ENCODE results near the gene ASCC3.

Gene ASCC3

DNA sequence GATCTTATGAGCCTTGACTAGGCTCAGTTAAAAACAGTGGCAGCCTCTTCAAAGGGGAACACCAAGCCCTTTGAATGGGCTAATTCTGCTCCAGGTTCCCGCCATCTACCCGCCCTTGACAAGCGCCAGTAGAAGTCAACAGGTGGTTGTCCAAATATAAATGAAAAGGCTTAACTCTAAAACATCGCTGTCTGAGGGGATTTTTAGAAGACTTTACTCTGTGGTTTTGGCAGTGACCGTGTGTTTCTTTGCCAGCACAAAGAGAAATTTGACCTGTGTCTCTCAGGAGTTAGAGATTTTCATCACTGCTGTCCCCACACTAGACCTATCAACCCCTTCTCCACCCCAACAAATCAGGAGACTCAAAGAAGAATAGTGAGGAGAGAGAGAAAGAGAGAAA, 396.7 kb downstream of the ASCC3 start:
- no peak for DNase-seq

DNA sequence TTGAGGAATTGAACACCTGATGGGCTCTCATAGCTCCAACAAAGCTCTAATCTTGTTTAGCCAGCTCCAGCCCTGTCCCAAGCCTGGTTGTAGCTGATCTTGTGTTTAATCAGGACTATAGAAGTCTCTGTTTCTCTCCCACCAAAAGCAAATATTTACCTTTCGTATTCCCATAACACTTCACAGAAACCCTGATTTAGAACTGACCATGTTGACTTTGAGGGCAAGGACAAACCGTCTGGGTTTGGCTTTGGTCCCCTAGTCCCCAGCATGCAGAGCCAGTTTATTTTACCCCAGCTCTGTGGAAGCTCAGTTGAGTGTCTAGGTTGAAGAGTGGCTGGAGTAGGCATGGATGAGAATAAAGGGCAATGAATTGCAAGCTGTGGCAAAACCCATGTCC, 398.4 kb downstream of the ASCC3 start:
- no peak for DNase-seq

DNA sequence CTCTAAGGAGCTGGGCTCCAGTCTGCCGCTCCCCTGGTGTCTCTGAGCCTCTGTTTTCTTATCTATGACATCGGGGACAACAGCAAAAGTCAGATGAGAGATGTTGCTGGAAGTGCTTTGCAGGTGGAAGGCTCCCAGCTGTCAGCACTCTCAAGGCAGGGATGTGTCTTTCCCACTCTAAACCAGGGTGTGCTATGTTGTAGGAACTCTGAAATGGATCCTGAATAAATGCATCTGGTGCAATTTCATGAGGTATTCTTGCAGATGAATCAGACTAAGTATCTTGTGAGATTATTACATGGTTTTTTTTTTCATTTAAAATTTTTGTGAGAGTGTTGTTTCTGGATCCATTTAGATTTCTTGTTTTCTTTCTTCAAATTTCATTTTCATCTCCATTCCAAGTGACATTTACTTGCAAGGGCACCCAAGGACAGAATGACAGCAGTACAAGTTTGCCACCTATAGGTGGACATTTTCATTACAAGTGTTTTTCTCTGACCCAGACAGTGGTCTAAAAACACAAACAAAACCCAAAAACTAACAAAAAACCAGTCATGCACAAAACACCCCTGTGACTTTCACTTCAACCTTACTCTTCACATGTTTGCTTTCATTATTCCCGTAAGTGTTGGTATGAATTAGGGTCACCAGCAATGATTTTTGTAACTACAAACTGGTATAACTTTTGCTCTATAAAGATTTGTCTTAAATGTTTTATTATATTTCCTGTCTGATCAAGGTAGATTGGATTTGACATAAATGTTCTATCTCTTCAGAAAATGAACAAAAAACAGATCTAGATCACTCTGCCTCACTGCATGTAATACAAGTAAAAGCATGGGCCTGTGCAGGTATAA, 401.7 kb downstream of the ASCC3 start:
- DNase-seq, result no peak

DNA sequence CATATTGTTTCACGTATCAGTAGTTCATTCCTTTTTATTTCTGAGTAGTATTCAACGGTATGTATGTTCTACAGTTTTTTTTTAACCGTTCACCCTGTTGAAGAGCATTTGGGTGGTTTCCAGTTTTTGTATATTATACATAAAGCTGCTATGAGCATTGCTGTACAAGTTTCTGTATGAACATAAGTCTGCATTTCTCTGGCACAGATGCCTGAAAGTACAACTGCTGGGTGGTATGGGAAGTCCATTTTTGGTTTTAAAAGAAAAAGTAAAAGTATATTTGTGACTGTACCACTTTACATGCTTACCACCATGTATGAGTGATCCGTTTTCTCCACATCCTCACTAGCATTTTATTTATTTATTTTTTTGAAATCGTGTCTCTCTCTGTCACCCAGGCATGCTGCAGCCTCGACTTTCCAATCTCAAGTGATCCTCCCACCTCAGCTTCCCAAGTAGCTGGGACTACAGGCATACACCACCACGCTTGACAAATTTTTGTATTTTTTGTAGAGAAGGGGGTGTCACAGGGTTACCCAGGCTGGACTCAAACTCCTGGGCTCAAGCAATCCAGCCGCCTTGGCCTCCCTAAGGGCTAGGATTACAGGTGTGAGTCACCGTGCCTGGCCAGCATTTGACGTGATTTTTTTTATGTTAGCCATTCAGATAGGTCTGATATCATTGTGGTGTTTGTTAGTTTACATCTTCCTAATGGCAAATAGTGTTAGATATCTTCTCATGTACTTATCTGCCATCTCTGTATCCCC, 405.4 kb downstream of the ASCC3 start:
- no peak for DNase-seq

DNA sequence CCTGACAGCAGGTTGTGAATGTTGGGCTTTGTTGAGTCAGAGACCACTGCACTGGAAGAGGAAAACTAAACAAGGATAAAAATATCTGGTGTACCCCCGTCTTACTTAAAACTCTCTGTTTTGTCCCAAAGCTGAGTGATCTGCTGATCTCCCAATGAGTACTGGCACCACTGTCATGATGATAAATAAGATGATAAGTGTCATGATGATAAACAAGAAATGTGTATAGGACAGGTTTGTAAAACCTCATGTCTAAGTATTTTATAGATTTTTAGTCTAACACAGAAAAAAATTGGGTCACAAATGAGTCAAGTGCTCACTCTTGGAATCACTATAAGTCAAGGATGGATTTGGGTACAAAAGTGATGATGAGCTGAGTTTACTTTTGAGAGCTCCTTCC, 407.9 kb downstream of the ASCC3 start:
- DNase-seq, result no peak

DNA sequence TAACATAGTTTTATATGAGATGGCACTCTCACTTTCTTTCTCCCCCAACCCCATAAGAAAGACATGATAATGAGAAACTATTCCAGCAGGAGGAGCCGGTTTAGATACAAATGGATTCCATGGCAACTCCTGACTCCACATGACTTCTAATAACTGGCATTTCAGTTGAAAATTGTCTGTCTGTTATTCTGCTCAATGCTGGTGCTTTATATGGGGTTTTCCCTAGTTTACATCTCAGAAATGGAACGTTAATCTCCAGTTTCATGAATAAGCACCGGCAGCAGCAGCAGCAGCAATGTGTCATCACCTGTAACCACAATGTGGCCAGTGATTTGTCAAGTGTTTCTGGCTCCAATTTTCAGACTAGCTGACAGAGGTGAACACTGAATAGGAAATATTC, 408.5 kb downstream of the ASCC3 start:
- no peak for DNase-seq

DNA sequence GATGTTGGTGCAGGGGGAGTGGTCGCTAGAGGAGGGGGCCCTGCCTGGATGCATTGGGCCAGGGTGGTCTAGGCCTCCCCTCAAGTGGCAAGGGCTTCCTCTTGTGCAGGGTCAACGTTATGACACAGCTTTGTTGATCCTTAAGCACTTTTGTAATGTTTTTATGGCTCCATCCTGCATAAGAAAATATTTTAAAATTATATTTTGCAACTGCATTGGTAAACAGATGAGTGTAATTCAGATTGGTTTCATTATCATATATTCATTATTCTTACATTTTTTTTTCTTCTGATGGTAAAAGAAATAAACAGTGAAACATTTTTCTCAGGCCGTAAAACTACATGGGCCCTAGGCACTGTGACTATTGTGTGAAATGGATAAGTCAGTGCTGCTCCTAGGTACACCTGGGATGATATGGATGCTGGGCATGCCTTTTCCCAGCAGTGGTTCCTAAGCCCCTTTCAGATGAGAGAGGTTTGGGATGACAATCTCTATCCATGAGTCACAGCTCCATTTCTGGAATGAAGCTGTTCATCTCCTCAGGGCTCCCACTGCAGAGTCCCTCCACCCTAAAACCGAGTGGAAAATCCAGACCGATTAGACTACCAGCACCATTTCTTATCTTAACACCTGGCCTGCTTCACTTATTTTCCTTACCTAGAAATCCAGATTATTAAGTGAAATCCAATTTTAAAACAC, 410.6 kb downstream of the ASCC3 start:
- no peak for DNase-seq

DNA sequence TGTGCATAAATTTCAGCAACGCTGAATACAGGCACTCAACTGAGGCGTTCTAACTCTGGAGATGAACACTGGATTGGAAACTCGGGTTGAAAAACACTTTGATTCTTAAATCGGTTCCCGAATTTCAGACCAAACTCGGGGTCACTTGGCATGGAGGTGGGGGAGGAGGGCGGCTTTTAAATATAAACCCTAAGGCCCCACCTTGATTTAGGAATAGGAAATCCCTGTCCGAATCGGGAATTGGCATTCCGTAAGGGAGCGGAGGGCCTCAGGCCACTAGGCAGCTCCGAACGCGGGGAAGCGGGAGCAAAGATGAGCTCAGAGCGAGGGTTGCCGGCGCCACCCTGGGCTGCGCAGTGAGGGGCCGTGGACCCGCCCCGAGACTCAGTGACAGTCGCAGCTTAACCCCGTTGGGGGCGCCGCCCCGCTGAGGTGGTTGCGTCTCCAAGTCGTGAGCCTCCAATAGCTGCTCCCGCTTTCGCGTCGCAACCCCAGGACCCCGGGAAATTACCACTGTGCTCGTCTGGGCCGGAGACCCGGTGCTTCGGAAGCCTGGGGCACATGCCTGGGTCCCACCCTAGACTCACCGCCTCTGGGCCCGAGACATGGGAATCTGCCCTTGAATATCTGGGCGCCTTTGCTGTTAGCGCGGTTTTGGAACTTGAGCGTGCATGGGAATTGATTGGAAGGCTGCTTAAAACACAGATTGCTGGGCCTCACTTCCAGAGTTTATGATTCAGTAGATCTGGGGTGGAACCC, 411.8 kb downstream of the ASCC3 start:
- no peak for DNase-seq

DNA sequence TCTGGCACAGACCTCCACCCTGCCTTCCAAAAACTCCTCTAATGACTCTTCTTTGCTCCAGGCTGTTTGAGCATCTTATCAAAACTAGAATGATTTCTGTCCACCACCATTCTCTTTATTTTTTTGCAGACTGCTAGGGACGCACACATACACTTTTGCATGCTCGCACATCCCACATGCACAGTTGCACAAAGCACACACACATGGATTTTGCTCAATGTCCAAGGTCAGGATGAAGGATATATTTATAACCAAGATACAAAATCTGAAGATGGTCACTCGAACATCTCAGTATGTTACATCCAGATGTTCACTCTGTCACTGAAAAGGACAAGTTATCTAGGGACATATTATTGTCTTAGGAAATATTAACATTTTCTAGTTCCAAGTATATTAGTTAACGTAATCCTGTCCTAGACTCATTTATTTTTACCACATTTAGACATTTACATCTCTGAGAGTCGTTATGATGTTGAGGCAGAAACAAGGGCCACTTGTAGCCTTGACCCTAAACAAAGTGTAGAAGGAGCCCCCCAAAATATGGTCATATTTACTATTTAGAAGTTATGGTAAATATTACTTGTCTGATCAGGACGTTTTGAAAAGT, 413.0 kb downstream of the ASCC3 start:
- DNase-seq, result no peak

DNA sequence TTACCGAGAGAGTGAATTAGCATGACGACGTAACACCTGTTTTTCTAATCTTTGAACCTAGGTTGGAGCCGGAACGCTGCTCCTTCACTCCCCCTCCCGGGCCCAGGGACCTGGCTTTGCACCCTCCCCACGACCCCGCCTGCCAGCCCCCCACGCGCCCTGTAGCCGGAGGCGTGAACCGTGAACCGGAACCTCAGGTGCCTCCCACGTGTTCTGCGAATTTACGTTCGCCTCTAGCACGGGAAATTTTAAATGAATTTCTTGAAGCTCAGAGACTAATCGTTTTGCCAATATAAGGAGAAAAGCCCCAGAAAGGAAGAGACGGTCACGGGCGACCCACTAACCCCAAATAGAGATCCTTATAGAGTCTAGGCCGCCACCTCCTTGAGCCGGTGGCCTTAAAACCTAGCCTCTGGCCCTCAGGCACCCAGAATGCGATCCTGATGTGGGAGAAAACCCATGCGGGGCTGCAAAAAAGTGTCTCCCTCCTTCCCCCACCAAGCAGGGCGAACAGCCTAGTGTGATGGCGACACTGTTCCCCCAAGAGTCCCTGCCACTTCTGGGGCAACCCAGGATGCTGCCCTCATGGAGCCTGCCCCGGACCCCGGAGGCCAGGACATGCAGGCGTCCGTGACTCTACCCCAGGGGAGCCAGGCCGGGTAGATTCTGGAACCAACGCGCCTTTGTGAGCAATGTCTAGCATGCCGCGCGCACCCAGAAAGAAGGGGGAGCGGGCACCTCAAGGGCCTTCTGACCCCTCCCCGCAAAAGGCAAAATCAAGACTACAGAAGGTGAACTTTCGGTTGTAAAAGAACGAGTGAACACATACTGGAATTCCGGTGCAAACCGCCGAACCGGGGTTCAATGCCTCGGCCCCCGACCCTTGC, 413.8 kb downstream of the ASCC3 start:
- no peak for DNase-seq

DNA sequence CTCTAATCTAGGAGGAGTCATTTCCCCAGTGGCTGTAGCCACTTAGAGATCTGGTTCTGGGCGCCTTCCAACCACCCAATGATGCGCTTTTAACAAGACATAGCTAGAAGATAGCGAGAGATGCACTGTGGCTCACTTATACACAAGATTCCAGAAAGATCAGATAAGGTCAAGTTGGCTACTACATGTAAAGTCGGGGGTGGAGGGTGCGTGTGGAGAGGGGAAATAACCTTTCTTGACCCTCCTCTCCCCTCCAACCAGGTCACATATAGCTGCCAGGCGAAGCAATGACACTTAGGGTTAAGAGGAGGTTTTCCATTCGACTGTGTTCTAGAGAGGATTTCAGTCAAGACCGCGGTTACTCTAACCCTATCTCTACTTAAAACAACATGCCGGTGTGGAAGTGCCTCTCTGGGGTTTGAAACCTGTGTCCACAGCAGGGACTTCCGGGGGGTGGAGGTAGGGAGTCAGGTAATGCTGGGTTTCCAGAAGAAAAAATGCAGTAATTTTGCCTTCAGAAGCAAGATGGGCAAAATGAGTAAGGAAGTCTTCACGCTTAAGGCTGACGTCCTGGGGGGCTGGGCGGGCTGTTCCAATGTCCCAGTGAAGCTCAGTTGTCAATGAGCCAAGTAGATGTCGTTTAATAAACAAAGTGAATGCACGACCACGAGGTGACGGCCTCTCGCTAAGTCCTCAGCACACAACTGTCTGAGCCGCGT, 414.6 kb downstream of the ASCC3 start:
- no peak for DNase-seq

DNA sequence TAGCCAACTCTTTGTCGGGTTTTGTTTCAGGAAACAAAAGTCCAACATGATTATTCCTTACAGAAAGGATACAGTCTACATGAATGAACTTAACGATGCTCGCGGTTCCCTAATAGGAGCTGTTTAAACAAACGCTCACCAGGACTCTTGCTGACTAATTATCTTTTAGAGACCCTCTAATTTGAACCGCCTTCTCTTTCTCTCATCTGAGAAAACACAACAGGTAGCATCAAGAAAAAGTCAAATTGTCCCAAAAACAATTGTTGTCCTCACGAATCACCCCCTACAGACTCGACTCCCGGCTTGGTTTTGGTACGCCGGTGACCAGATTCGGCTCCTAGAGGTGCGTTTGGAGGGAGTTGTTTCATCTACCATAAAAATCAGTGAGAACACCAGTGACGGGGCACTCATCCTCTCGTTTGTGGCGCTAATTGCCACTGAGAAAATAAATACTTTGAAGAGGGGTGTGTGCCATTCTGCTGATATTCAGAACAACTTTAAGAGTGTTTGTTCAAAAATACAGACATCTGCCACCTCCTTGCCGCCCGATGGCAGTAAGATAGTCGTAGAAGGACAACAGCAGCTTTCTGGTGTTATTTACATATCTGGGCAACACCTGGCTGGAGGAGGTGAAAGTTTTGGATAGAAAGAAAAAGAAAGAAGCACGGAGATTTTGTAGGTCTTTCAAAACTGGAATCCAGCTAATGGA, 415.3 kb downstream of the ASCC3 start:
- DNase-seq, result no peak

DNA sequence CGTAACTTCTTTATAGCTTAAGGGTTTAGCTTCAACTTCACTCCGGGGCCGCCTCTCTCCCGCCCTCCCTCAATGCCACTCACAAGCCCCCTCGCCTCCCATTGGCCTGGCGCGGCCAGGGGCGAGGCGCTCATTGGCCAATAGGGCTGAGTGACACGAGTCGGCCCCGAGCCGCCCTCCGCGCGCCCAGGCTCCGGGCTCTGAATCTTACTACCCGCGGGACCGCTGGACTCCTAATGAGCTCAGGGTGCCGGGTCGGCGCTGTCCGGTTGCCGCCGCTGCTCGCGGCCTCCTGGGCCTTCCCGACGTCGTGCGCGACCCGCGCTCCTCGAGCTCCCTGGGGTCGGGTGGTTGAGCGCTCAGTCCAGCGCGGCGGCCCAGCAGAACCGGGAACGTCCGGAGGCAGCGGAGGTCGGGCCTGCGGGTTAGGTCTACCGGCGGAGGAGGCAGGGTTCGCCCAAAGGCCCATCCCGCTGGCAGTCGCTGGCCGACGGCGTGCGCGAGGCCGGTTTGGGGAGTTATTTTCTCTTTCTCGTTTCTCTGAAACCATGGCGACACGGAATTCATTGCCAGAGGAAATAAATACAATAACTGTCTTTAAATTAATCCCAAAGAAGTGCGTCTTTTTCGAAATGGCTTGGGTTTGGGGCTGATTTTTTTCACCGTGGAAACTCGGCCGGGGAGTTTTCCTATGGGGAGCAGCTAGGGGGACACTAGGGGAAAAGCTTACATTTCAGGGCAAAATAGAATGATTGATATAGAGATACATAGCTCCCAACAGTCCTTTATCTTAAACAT, 416.0 kb downstream of the ASCC3 start, which contains the start of gene SIM1:
SIM1 (minus strand) TSS at position 19 of the 798 bp plus-strand sequence. CDS start 1,453 bp downstream, outside the sequence.
- DNase-seq, result no peak

DNA sequence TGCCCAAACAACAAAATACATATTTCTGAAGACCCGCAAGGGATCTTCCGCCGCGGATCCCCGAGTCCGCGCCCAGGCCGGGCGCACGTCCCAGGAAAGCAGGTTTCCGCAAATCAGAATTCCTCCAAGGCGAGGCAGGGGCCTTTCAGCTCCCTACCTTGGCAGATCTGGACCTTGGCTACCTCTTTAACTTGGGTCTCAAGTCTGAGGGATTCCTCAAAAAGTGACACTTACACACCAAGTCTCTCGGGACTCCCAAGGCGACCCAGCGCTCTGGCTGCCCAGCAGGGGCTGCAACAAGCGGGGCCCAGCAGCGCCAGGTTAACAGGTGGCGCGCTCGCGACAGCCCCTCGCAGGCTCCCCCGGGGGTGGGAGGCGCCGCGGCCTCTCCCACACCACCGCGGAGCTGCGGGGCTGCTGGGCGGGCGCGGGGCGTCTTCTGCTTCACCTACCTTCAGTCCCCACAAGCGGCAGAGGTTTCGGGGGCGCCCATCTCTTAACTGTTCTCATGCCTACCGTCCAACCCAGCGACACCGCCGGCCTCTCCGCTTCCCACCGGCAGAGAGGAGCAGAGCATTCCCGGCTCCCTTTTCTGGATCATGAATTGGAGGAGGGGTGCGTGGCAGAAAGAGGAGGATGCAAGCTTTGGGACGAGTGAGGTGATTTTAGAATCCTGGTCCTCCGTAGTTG, 416.8 kb downstream of the ASCC3 start:
- DNase-seq, result no peak

DNA sequence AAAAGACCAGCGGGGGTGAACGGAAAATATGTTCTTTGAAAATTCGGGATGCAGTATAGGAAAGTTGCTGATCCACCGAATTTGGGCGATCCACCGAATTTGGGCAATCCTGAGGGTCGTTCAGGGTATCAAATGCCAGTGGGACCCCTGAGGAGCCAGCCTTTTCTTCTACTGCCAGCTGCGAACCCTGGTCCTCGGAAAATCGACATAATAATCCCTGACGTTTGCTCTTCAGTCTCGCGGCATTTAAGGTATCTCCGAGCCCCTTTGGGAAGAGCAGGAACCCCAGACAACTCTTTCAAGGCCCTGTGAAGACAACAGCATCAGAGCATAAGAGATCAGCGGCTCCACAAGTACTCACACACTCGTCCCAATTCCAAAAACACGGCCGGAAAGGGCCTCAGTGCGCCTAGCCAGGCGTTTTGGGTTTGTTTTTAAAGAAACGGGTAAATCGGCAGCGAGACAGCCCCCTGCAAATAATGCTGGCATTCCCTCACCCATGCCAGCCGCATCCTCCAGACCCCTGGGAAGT, 417.4 kb downstream of the ASCC3 start:
- DNase-seq, result no peak

DNA sequence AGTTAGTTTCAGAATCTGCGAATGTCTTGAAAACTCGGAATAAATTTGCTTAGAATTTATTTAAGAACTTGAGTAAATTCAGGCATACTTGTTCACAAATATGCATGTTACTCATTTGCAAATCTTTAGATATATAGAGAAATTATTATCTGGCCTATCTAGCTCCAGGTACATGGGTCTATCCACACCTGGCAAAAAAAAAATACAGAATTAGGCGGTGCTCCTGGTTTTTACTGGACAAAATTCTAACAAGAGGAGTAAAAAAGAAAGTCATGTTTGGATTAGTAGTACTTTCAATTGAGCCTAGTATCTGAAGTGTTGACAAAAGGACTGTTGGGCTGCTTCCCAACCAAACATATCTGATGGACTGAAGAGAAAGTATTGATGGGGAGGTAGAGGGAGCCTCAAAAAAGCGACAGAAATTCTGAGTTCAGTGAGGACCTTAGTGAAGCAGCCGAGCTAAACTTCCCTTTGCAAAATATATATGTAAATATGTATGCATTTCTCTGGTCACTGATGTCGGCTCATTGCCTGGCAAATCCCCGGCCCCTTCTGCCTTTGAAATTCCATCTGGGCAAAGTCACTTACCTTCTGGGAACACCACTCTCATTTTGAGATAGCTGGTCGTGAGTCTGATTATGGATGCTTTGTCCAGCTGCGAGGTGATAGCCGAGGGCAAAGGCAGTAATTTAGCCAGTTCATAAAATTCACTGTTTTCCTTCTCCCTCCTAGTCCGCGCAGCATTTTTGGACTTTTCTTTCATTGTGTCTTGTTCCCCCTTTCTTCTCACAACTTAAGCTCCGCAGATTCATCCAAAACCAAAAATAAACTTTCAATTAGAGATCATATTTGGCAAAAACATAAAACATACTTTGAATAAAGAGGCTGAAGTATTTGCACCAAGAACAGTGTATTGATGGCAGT, 418.2 kb downstream of the ASCC3 start:
- no peak for DNase-seq
